PC-9 (cell line): ENCODE data around the gene DPP10. TPM values are rescaled to one million over a fixed set of nuclear protein-coding genes. Genes with fewer than 3 reads are reported as not detected.
"Not testable (repeated sequence)": the region's sequence is repeated elsewhere in the genome, so short reads cannot be mapped to it uniquely, and the experiment has no call there.

Source experiments
- BruUV-seq: library from RNA; stranded (reverse); fragments of 400-500 nt; replicated peaks from 2 replicates; lab custom pipeline; 2021; lab: Mats Ljungman, UMichigan
- CTCF ChIA-PET: fragments of 300-600 bp; sonication (Branson Sonifier 250); formaldehyde crosslinking; loops from one replicate; lab custom pipeline; 2022; ENCODE audit warnings: antibody characterized with exemption; lab: Charles Lee
- POLR2A ChIA-PET: fragments of 300-600 bp; sonication (Branson Sonifier 250); formaldehyde crosslinking; loops from one replicate; lab custom pipeline; 2022; ENCODE audit warnings: antibody characterized with exemption; ENCODE audit not compliant: unreplicated experiment; lab: Charles Lee
- DNase-seq, 2 experiments: peaks; one replicate each; pipeline versions ENCODE4 v3.0.0 to v3.0.0-alpha.2; 2015 to 2022; ENCODE audit warnings: mixed read lengths in 1 of 2
- H2AFZ ChIP-seq: fragments of 200-600 bp; sonication (generic); 2 replicates; pipeline ENCODE4 v1.8.1; 2017; ENCODE audit warnings: antibody characterized with exemption
- H3F3A ChIP-seq: fragments of 200-600 bp; sonication (generic); 2 replicates; pipeline ENCODE4 v1.8.1; 2017; ENCODE audit warnings: antibody characterized with exemption, mild to moderate bottlenecking, low read depth; ENCODE audit not compliant: insufficient read depth
- H3K27ac ChIP-seq: fragments of 200-600 bp; sonication (generic); 2 replicates; pipeline ENCODE4 v1.6.1; 2016; ENCODE audit warnings: mixed run types
- H3K27me3 ChIP-seq: fragments of 200-600 bp; sonication (generic); 2 replicates; pipeline ENCODE4 v1.6.1; 2016; ENCODE audit warnings: low read depth, mixed run types; ENCODE audit not compliant: insufficient read depth
- H3K36me3 ChIP-seq: fragments of 200-600 bp; sonication (generic); 2 replicates; pipeline ENCODE4 v1.6.1; 2016; ENCODE audit warnings: low read depth, mixed run types
- H3K4me1 ChIP-seq: fragments of 200-600 bp; sonication (generic); replicated peaks from 2 replicates; pipeline ENCODE4 v1.6.1; 2016; ENCODE audit warnings: mixed run types; ENCODE audit not compliant: insufficient read depth
- H3K4me2 ChIP-seq: fragments of 200-600 bp; sonication (generic); 2 replicates; pipeline ENCODE4 v1.6.1; 2017; ENCODE audit warnings: mixed run types
- H3K4me3 ChIP-seq: fragments of 200-600 bp; sonication (generic); 2 replicates; pipeline ENCODE4 v1.6.1; 2016; ENCODE audit warnings: mixed run types
- H3K79me2 ChIP-seq: fragments of 200-600 bp; sonication (generic); 2 replicates; pipeline ENCODE4 v1.6.1; 2017; ENCODE audit warnings: low read depth, mixed run types
- H3K9me2 ChIP-seq: fragments of 200-600 bp; sonication (generic); 2 replicates; pipeline ENCODE4 v1.8.1; 2017; ENCODE audit warnings: mild to moderate bottlenecking; ENCODE audit not compliant: insufficient read depth
- H3K9me3 ChIP-seq: fragments of 200-600 bp; sonication (generic); 2 replicates; pipeline ENCODE4 v1.8.1; 2016; ENCODE audit warnings: low read depth; ENCODE audit not compliant: insufficient read depth
- H4K20me1 ChIP-seq: fragments of 200-600 bp; sonication (generic); 2 replicates; pipeline ENCODE4 v1.8.1; 2017; ENCODE audit not compliant: insufficient read depth
- EZH2 ChIP-seq: fragments of 200-600 bp; sonication (generic); IDR thresholded peaks from 2 replicates; pipeline ENCODE4 v1.8.0; 2017; ENCODE audit warnings: antibody characterized with exemption, low read depth
- intact Hi-C: fragments of 100-400 bp; cut with micrococcal nuclease; formaldehyde crosslinking; loops from one replicate; pipeline ENCODE4 v1.10.0; 2022; ENCODE audit not compliant: unreplicated experiment
- total RNA-seq: library from RNA; stranded (reverse); gene quantifications from 2 replicates; pipeline ENCODE4 v1.2.3, GENCODE V29; 2021
- TF ChIP-seq, protein P1 (sequence below): fragments of 200-600 bp; sonication (generic); conservative IDR thresholded peaks from 2 replicates; pipeline ENCODE4 v1.6.1; 2017; ENCODE audit warnings: mixed run types, antibody characterized with exemption, mild to moderate bottlenecking, moderate library complexity

The DPP10 gene
- total RNA-seq, 1 experiment from 2014 or later, result not detected

DNA sequence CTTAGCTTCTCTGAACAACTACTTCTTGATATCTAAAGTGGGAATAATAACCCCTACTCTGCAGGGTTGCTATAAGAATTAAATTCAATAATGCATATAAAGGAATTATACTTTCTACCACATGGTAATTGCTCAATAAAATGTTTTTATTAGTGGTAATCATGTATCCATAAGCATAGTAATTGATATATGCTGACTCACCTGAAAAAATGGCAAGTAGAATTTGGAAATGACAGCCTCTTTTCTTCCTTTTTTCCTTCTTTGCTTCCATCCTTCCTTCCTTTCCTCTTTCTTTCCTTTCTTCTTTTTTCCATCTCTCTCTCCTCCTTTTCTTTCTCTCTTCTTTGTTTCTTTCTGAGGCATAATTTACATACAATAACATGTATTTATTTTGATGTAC lies 65.3 kb downstream of the DPP10 start:
- Histone ChIP-seq H3K27me3 (no peaks in the 10 kb centered on the region), H3K36me3 (no peaks in the 10 kb centered on the region), H3F3A (no peaks in the 10 kb centered on the region), H3K9me2 (no peaks in the 10 kb centered on the region), H4K20me1 (no peaks in the 10 kb centered on the region; the same call in 1 of the 2 replicates), H3K27ac (no peak overlapping the region), H3K4me3 (no peak overlapping the region), H3K4me2 (no peak overlapping the region), H3K79me2 (no peaks in the 10 kb centered on the region), H2AFZ (no peak overlapping the region), H3K9me3 (no peaks in the 10 kb centered on the region), H3K4me1 (no peaks in the 10 kb centered on the region)
- no TSS peak for BruUV-seq
- DNase-seq, result no peak
- CTCF ChIA-PET, result no interaction called here
- TF ChIP-seq EZH2, result no peak
- TF ChIP-seq, protein P1, sequence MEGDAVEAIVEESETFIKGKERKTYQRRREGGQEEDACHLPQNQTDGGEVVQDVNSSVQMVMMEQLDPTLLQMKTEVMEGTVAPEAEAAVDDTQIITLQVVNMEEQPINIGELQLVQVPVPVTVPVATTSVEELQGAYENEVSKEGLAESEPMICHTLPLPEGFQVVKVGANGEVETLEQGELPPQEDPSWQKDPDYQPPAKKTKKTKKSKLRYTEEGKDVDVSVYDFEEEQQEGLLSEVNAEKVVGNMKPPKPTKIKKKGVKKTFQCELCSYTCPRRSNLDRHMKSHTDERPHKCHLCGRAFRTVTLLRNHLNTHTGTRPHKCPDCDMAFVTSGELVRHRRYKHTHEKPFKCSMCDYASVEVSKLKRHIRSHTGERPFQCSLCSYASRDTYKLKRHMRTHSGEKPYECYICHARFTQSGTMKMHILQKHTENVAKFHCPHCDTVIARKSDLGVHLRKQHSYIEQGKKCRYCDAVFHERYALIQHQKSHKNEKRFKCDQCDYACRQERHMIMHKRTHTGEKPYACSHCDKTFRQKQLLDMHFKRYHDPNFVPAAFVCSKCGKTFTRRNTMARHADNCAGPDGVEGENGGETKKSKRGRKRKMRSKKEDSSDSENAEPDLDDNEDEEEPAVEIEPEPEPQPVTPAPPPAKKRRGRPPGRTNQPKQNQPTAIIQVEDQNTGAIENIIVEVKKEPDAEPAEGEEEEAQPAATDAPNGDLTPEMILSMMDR, result no peak
- intact Hi-C loops, result no loop called here
- POLR2A ChIA-PET, result no interaction called here

DNA sequence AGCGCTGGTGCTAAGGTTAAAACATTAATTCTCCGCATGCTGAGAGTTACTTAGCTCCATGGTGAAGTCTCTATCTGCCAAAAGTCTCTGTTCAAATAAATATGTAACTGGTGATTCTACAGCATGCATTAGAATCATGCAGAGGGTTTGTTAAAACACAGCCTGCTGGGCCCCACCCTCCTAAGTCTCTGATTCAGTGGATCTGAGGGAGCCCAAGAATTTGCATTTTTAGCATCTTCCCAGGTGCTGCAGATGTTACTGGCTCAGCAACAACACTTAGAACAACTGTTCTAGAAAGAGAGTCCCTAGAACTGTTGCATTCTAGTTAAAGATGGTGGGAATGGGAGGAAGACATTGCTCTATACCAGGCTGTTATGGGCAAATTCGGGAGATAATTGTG lies 73.4 kb downstream of the DPP10 start:
- H3K9me3 ChIP-seq, result no peaks in the 10 kb centered on the region
- H3K27me3 ChIP-seq, result no peaks in the 10 kb centered on the region
- H3K4me1 ChIP-seq, result no peaks in the 10 kb centered on the region
- BruUV-seq, result no TSS peak
- ChIA-PET CTCF (no interaction called here), POLR2A (no interaction called here)
- no peaks in the 10 kb centered on the region for H3K79me2 ChIP-seq
- intact Hi-C loops, result no loop called here
- no peaks in the 10 kb centered on the region for H3F3A ChIP-seq
- H3K4me3 ChIP-seq, result no peak overlapping the region
- H4K20me1 ChIP-seq, result no peaks in the 10 kb centered on the region
- no peak overlapping the region for H3K27ac ChIP-seq
- no peak overlapping the region for H3K4me2 ChIP-seq
- no peak for DNase-seq
- no peaks in the 10 kb centered on the region for H3K9me2 ChIP-seq
- TF ChIP-seq EZH2, result no peak
- H3K36me3 ChIP-seq, result no peaks in the 10 kb centered on the region
- no peak overlapping the region for H2AFZ ChIP-seq

DNA sequence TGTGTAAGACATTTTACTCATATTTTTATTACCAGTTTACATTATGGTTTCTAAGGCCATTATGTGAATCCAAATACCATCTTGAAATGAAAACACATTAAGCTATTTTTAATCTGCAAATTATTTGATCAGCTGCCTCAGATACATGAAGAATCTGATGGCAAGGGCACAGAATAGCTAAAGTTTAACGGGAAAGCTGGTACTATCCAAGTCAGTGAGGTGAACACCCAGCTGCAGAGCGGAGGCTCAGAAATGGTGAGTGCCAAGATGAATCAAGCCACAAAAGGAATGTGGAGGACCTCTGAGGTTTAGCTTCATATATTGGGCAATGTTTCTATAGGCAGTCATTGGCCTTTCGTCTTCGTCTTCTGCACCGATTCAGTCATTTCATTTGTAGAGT lies 75.1 kb downstream of the DPP10 start:
- no peaks in the 10 kb centered on the region for H3F3A ChIP-seq
- TF ChIP-seq EZH2, result no peak
- TF ChIP-seq, protein P1, result no peak
- ChIA-PET CTCF (no interaction called here), POLR2A (no interaction called here)
- no peaks in the 10 kb centered on the region for H3K79me2 ChIP-seq
- H3K27me3 ChIP-seq, result no peaks in the 10 kb centered on the region
- BruUV-seq, result no TSS peak
- DNase-seq, result no peak
- no peak overlapping the region for H3K4me2 ChIP-seq
- H3K9me3 ChIP-seq, result no peaks in the 10 kb centered on the region
- intact Hi-C loops, result no loop called here
- no peaks in the 10 kb centered on the region for H3K36me3 ChIP-seq
- no peak overlapping the region for H3K4me3 ChIP-seq
- H3K27ac ChIP-seq, result no peak overlapping the region
- H3K4me1 ChIP-seq, result no peaks in the 10 kb centered on the region
- no peaks in the 10 kb centered on the region for H3K9me2 ChIP-seq
- H2AFZ ChIP-seq, result no peak overlapping the region
- H4K20me1 ChIP-seq, result no peaks in the 10 kb centered on the region

GRCh38 chr2:114518738-114519137 lies 76.3 kb downstream of the DPP10 start:
- Histone ChIP-seq H3K9me2 (no peaks in the 10 kb centered on the region), H3K4me2 (no peak overlapping the region), H3K27ac (no peak overlapping the region), H3F3A (no peaks in the 10 kb centered on the region), H3K36me3 (no peaks in the 10 kb centered on the region), H2AFZ (no peak overlapping the region), H3K9me3 (no peaks in the 10 kb centered on the region), H3K27me3 (no peaks in the 10 kb centered on the region), H3K79me2 (no peaks in the 10 kb centered on the region), H3K4me3 (no peak overlapping the region), H3K4me1 (no peaks in the 10 kb centered on the region), H4K20me1 (no peaks in the 10 kb centered on the region)
- ChIA-PET POLR2A (no interaction called here), CTCF (no interaction called here)
- BruUV-seq, result no TSS peak
- no peak for TF ChIP-seq EZH2
- TF ChIP-seq, protein P1, result no peak
- DNase-seq, result no peak
- intact Hi-C loops, result no loop called here

- H3K4me3 ChIP-seq, CTCF ChIA-PET: not testable (repeated sequence)
Observed at GRCh38 chr2:114522612-114523011, 80.2 kb downstream of the DPP10 start.

More at GRCh38 chr2:114522612-114523011, 80.2 kb downstream of the DPP10 start:
- H3F3A ChIP-seq, BruUV-seq, H2AFZ ChIP-seq, H4K20me1 ChIP-seq, H3K79me2 ChIP-seq, H3K4me2 ChIP-seq, H3K9me3 ChIP-seq, H3K27ac ChIP-seq, H3K27me3 ChIP-seq, H3K9me2 ChIP-seq, POLR2A ChIA-PET, intact Hi-C loops, H3K36me3 ChIP-seq, DNase-seq, H3K4me1 ChIP-seq: not testable (repeated sequence)
